ENCODE measurements around the gene PCK2. TPM values are rescaled to one million over a fixed set of nuclear protein-coding genes. Genes with fewer than 3 reads are reported as not detected.

The PCK2 gene
- total RNA-seq, 1 donor from 2014 or later, result 18.7 TPM

- peak in 1 of 2 donors; percentile 64 for TF ChIP-seq POLR2AphosphoS5 (IDR thresholded peaks at IDR 0.05; ENCODE audit: insufficient read depth in 1 of 2, low read depth in 1 of 2)
- TF ChIP-seq POLR2A (IDR thresholded peaks at IDR 0.05), result peak in 1 of 2 donors; percentile 36
- TF ChIP-seq, protein P1, sequence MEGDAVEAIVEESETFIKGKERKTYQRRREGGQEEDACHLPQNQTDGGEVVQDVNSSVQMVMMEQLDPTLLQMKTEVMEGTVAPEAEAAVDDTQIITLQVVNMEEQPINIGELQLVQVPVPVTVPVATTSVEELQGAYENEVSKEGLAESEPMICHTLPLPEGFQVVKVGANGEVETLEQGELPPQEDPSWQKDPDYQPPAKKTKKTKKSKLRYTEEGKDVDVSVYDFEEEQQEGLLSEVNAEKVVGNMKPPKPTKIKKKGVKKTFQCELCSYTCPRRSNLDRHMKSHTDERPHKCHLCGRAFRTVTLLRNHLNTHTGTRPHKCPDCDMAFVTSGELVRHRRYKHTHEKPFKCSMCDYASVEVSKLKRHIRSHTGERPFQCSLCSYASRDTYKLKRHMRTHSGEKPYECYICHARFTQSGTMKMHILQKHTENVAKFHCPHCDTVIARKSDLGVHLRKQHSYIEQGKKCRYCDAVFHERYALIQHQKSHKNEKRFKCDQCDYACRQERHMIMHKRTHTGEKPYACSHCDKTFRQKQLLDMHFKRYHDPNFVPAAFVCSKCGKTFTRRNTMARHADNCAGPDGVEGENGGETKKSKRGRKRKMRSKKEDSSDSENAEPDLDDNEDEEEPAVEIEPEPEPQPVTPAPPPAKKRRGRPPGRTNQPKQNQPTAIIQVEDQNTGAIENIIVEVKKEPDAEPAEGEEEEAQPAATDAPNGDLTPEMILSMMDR (IDR thresholded peaks at IDR 0.05), result peak in 1 of 3 experiments; percentile 3
- peak overlapping the region; percentile 98 for H3K27ac ChIP-seq
- H3K4me3 ChIP-seq, result peak overlapping the region; percentile 84 to 86
- H3K27me3 ChIP-seq, result no peaks in the 10 kb centered on the region
- H3K36me3 ChIP-seq, result peaks cover 0 to 21% of the 10 kb centered on the region in 2 donors
- intact Hi-C loops (cut with DNase I), result loop anchor here (2.0 kb wide), 1 partner anchor 27 kb away; the partner anchor contains the start of gene EMC9
- no peaks in the 10 kb centered on the region for H3K9me3 ChIP-seq
- H3K4me1 ChIP-seq, result peaks cover 26% of the 10 kb centered on the region
- peak in 1 of 2 donors; percentile 97 for DNase-seq (ENCODE audit: extremely low spot score in 2 of 2)
Measured at GRCh38 chr14:24113801-24114531, 19.9 kb downstream of the PCK2 start.

- H3K4me1 ChIP-seq, result peaks cover 26% of the 10 kb centered on the region
- TF ChIP-seq POLR2AphosphoS5 (IDR thresholded peaks at IDR 0.05; ENCODE audit: insufficient read depth in 1 of 2, low read depth in 1 of 2) (peak; percentile 84 to 96), POLR2A (IDR thresholded peaks at IDR 0.05) (no peak)
- peak; percentile 99 to 100 for DNase-seq (ENCODE audit: extremely low spot score in 2 of 2)
- peaks cover 0 to 27% of the 10 kb centered on the region in 2 donors for H3K36me3 ChIP-seq
- no peaks in the 10 kb centered on the region for H3K27me3 ChIP-seq
- intact Hi-C loops (cut with DNase I), result loop anchor here (2.0 kb wide), 1 partner anchor 26 kb away; the partner anchor contains the start of gene EMC9
- peak within 1 kb of the TSS; percentile 98 for H3K27ac ChIP-seq
- peak within 1 kb of the TSS; percentile 84 to 86 for H3K4me3 ChIP-seq
- no peaks in the 10 kb centered on the region for H3K9me3 ChIP-seq
Measured at GRCh38 chr14:24114532-24115421, 20.7 kb downstream of the PCK2 start, which contains the start of the genes DCAF11 and NRL. DCAF11 (plus strand) TSS chr14:24114777; CDS start chr14:24115595, 818 bp downstream. NRL (minus strand) TSS chr14:24114949; CDS start chr14:24082848, 32,101 bp downstream.

DNA sequence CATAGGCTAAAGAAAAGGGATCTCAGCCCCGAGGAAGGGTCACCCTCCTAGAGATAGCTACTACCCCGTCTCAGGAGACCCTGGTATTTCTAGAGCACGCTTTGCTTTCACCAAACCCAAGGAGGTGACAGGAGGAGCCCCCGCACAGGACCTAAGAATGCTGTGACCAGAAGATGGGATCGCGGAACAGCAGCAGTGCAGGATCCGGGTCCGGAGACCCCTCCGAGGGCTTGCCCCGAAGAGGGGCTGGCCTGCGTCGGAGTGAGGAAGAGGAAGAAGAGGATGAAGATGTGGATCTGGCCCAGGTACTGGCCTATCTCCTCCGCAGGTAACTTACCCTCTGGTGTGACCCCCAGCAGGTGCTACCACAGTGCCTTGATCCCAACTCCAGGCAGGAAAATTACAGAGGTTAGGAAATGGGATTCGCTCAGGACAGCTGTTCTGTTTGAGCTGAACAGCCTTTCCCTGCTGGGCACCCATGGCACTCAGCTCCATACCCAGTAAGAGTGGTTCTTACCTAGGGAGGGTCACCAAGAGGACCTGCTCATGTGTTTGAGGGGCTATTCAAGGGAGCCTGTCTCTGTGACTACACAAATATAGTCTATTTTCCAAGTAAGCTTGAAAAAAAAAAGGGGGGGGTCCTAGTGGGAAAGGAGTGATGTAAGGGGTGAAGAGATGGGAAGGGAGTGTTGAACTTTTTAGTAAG is 21.5 kb downstream of the PCK2 start:
- Histone ChIP-seq H3K9me3 (no peaks in the 10 kb centered on the region), H3K36me3 (peaks cover 0 to 31% of the 10 kb centered on the region in 2 donors), H3K27ac (peak overlapping the region; percentile 98), H3K27me3 (no peaks in the 10 kb centered on the region), H3K4me1 (peaks cover 26% of the 10 kb centered on the region), H3K4me3 (peak overlapping the region; percentile 84 to 86)
- no peak for DNase-seq (ENCODE audit: extremely low spot score in 2 of 2)
- TF ChIP-seq POLR2A (IDR thresholded peaks at IDR 0.05) (no peak), POLR2AphosphoS5 (IDR thresholded peaks at IDR 0.05; ENCODE audit: insufficient read depth in 1 of 2, low read depth in 1 of 2) (no peak)
- TF ChIP-seq, protein P1 (IDR thresholded peaks at IDR 0.05), result no peak
- intact Hi-C loops (cut with DNase I), result loop anchor here (2.0 kb wide), 1 partner anchor 25 kb away; the partner anchor contains the start of gene EMC9

DNA sequence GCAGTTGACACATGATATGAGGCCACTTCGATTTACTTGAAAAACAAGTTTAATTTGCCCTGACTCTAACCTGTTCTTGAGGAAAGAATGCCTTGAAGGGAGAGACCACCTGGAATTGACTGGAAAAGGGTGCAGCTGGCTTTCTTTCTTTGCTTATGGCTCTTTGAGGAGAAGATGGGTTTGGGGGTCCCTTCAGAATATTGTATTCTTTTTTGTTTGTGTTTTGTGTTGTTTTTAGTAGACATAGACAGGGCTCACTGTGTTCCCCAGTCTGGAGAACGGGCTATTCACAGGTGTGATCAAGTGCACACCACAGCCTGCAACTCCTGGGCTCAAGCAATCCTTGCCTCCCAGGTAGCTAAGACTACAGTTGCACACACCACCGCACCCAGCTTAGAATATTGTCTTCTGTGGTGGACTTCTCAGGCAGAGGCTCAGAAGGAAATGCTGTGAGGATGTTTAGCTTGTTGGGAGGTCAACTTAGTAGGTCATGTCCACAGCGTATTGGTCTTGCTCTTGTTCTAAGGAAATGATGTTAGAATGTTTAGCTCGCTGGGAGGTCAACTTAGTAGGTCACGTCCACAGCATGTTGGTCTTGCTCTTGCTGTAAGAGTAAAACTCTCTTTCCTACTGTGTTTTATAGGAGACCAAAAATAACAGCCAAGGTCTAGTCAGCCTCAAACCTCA is 22.2 kb downstream of the PCK2 start:
- TF ChIP-seq, protein P1 (IDR thresholded peaks at IDR 0.05), result no peak
- TF ChIP-seq POLR2A (IDR thresholded peaks at IDR 0.05), result no peak
- no peak for TF ChIP-seq POLR2AphosphoS5 (IDR thresholded peaks at IDR 0.05; ENCODE audit: insufficient read depth in 1 of 2, low read depth in 1 of 2)
- DNase-seq (ENCODE audit: extremely low spot score in 2 of 2), result no peak
- Histone ChIP-seq H3K4me3 (peak overlapping the region in 1 of 2 donors; percentile 84), H3K4me1 (peaks cover 26% of the 10 kb centered on the region), H3K36me3 (peaks cover 0 to 38% of the 10 kb centered on the region in 2 donors), H3K27ac (peak overlapping the region; percentile 98), H3K27me3 (no peaks in the 10 kb centered on the region), H3K9me3 (no peaks in the 10 kb centered on the region)
- intact Hi-C loops (cut with DNase I), result no loop called here

Measured in vagina (tissue), 2 donors.